NCI-H82 (cell line): ENCODE results near the gene TNS1.

Source experiments
- DNase-seq: peaks from one replicate; lab custom pipeline; 2025; lab: John Stamatoyannopoulos, UW

TNS1 gene

DNA sequence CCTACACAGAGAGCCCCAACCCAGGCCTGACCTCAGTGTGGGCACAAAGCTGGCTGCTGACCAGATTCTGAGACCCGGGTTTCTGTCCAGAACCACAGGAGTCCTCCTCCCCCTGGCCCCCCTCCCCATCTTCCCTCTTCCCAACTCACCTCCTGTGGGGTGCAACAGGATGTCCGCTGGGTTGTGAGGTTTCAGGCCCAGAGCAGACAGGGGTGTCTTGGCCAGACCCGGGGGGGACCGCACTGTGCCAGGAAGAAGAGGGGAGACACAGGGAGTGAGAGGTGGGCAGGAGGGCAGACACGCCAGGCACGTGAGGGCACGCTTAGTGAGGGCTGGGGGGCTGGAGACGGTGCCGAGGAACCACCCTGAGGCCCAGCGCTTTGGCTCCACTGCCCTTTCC is 171.5 kb downstream of the TNS1 start:
- DNase-seq = no peak

DNA sequence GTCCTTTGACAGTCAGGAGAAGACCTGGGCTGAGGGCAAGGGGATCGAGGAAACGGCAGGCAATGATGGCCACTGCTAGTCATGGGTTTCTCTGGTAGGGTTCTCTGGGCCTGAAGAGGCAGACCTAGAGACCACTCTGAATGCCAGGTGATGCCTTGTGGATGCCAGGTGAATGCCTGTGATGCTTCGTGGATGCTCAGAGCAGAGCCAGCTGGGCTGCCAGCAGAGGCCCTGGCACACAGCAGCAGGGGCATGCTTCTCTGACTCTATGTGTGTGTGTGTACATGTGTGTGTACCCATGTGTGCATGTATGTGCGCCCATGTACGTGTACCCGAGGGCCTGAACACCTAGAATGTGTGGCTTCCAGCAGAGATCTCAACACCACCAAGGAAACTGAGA is 172.0 kb downstream of the TNS1 start:
- no peak for DNase-seq

DNA sequence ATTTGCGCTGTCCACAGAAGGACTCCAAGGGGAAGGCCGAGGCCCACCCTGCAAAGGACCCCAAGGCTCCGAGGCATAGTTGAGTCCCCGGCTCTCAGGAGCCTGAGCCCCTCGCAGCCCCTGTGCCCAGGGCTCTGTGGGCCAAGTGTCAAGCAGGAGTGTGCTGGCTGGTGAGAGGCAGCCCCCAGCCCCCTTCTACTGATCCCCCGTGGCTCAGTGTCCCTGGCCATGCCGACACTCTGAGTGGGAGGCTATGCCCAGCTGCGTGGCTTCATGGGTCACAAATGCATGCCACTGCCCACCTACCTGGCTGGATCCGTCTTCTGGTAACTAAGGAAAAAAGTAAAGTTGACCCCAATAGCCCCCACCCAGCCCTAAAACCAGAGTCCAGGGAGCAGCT is 172.7 kb downstream of the TNS1 start:
- DNase-seq = no peak

DNA sequence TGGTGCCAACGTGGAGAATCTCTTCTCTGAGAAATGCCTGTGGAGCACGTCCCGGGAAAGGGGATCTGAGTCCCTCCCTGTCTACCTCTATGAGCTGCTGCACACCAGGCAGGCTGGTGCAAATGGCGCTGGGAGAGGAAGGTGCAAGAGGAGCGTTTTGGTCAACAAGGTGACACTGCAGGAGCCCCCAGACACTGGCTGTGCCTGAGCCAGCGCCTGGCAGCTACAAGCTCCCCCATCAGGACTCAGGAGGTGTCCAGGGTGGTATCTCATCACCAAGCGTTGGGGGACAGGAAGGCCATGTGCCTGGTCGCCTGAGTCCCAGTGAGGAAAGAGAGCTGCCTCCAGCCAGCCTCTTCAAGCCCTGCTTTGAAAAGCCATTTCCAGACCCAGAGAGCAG is 173.4 kb downstream of the TNS1 start:
- DNase-seq = no peak

DNA sequence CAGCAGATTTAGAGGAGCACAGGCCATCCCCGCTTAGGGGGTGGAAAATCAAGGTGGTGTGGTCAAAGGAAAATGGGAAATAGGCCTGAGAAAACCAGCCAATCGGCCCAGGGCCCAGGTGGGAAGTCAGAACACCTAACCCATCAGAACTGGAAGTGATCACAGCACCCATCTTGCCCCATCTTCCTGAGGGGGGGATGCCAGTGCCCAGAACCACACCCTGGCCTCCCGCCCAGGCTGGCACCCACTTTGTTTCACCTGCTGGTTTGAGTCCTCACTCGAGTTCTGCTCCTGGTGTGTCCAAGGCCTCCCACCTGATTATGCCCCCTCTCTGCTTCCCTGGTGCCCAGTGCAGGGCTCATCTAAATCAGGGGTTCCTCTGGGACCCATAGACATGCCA is 174.5 kb downstream of the TNS1 start:
- no peak for DNase-seq

- DNase-seq = no peak
These were observed 175.2 kb downstream of the TNS1 start for GRCh38 chr2:217827430-217828201.

- DNase-seq = no peak
These were observed 175.8 kb downstream of the TNS1 start for GRCh38 chr2:217826991-217827390.

GRCh38 chr2:217826520-217826919 is 176.3 kb downstream of the TNS1 start:
- no peak for DNase-seq

DNA sequence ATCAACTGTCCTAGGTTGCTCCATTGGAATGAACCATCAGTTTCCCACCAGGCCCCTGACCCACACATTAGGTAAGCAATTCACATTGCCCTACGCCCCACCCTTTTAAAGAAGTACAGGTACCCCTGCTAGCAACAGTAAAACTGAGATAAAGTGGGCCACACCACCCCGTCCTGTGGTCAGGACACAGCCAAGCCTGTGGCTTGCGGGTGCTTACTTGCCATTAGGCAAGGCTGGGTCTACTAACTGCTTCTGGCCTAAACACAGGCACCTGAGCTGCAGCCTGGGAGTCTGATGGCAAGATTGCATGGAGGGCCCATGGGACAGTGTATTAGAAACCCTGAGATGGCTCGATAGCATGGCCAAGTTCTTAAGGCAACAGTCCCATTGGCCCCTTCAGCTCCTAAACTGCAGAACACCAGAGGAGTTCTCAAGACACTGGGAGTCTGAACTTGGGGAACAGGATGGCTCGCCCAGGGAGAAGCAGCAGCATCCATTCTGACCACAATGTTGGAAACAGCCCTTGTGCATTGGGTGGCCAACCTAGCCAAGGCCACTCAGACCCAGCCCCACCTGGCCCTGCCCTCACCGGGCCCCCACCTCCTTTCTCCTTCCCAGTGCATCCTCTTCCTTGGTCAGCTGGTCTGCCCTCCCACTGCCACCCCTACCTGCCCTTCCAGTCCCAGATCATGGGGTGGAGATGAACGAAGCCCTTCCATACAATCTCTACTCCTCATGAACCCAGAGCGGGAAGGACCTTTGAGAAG is 177.1 kb downstream of the TNS1 start:
- DNase-seq = no peak

DNA sequence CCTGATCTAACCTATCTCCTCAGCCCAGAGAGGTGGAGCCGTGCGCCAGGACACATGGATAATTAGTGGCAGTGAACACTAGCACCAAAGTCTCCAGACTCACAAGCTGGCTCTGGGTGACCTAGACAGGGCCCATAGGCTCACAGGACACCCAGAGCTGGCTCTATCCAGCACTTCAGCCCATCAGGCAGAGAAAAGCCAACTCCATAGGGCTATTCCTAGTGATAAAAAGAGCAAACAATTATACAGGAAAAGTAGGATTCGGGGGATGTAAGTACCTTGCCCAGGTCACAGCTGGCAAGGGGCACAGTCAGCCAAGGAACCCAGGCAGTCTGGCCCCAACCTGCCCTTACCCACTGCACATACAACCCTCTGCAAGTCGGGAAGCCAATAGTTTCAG is 178.6 kb downstream of the TNS1 start:
- DNase-seq = no peak

DNA sequence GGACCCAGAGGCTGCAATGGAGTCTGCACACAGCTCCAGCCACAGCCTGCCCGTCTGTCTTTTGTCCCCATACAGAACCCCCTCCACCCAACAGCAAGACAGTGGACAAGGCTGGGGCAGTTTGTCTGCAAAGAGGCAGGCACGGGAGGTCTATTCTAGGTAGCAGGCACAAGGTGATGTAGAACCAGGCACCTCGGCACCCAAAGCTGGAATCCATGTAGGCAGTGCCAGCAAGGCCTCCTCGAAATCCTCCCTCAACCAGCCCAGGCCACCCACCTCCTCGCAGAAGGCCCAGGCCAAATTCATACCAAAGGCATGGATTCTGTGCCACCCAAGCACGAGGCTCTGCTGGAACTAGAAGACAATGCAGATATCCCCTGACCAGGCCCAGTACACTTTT is 179.2 kb downstream of the TNS1 start:
- DNase-seq = no peak

- DNase-seq = no peak
These were observed 180.2 kb downstream of the TNS1 start for GRCh38 chr2:217822296-217823252.

GRCh38 chr2:217821536-217822147 is 181.2 kb downstream of the TNS1 start:
- no peak for DNase-seq

- no peak for DNase-seq
These were observed 181.9 kb downstream of the TNS1 start for GRCh38 chr2:217820904-217821303.

DNA sequence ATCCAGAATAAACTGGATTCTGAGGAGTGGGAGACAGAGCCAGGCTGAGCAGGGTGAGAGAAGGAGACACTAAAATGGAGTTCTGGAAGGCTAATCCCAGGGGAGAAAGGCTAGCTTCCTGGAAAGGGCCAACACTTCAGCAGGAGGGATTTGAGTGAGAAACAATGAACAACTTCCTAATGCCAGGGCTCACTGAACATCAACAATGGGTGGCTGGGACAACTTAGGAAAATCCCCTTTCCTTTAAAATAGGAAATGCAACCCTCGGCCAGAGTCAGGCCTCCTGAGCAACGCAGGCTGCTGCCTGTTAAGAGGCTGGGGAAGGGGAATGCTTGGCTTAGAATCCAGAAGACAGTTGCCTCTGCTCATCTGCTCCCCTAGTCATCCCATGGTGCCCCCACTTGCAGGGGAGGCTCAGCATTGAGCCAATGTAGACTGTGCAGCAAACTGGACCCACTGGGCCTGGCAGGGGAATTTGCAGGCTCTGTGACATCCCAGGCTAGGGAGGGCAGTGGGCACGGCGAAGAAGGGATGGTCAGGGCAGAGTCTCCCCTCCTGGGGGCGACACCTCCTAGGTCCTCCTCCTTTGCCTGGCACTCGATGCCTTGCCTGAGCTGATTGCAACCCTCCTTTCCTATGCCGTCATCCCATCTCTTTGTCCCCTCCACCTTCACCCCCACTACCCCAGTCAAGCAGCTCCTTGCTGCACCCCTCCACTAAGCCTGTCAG is 182.5 kb downstream of the TNS1 start:
- DNase-seq = peak; percentile 29

DNA sequence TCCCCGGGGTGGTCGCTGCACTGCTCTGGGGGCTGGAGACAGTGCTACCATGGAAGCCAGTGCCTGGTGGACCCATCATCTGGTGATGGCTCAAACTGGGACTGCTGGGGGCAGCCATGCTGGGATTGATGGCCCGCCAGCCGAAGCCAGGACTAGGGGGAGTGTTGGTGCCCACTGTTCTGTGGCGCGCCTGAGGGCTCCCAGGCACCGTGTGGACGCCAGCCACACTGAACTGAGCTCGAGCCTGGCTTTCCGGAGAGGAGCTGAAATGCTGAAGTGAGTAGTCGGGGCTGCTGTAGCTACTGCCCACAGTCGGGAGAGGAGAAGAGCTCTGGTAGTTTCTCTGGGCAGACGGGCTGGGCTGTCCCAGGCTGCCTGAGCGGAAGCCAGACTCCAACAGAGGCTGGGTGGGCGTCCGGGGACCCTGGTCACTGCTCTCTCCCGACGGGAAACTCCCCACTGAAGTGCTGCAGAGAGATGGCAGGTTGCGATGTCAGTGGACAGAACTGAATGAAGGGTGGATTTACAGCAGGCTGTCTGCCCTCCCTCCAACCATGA is 184.4 kb downstream of the TNS1 start:
- DNase-seq = no peak

- DNase-seq = no peak
These were observed 185.1 kb downstream of the TNS1 start for GRCh38 chr2:217817466-217818292.

- DNase-seq = no peak
These were observed 186.4 kb downstream of the TNS1 start for GRCh38 chr2:217816396-217816869.

- no peak for DNase-seq
These were observed 189.0 kb downstream of the TNS1 start for GRCh38 chr2:217813828-217814227.

DNA sequence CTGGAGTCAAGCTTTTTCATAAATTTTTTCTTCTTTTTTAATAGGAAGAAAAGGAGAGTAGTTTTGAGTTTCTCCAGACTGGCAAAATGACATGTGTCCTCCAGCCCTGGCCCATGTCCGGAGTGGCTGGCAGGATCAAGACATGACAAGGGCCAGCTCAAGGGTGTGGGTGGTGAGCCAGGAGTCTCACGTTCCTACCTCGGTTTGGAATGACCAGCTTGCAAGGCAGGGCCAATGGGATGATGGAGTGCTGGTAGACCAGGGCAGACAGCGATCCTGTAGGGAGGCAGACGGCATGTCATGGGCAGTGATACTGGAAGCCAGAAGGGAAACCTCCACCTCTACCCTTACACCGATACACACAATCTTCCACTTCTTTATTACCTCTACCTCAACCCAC is 190.6 kb downstream of the TNS1 start:
- DNase-seq = no peak
